GM19397 (cell line): ENCODE data around the gene JOSD2.

Experiments used
- ATAC-seq: cut with Tn5 transposase; IDR thresholded peaks from one replicate; pipeline ENCODE4 v1.9.1; 2021; ENCODE audit warnings: mild to moderate bottlenecking, moderate library complexity; ENCODE audit not compliant: unreplicated experiment

JOSD2 gene

GRCh38 chr19:50514346-50515167, 3.6 kb upstream of the JOSD2 start:
- no peak for ATAC-seq

- ATAC-seq = no peak
Observed at GRCh38 chr19:50513746-50514345, 2.9 kb upstream of the JOSD2 start, which contains the start of gene ASPDH. Gene ASPDH (minus strand): TSS chr19:50513913. CDS start chr19:50513823, 90 bp downstream.

- no peak for ATAC-seq
Observed at GRCh38 chr19:50512999-50513745, 2.2 kb upstream of the JOSD2 start.

- no peak for ATAC-seq
Observed at GRCh38 chr19:50512112-50512998, 1.4 kb upstream of the JOSD2 start.

- no peak for ATAC-seq
Observed at GRCh38 chr19:50510700-50511068, 307 bp downstream of the JOSD2 start.

GRCh38 chr19:50510121-50510670, 795 bp downstream of the JOSD2 start:
- ATAC-seq = no peak

- ATAC-seq = no peak
Observed at GRCh38 chr19:50509366-50509765, 1.6 kb downstream of the JOSD2 start.

- ATAC-seq = no peak
Observed at GRCh38 chr19:50508843-50509190, 2.2 kb downstream of the JOSD2 start.

GRCh38 chr19:50507376-50507775, 3.6 kb downstream of the JOSD2 start:
- no peak for ATAC-seq

GRCh38 chr19:50506700-50507099, 4.3 kb downstream of the JOSD2 start:
- no peak for ATAC-seq

GRCh38 chr19:50505856-50506611, 5.0 kb downstream of the JOSD2 start:
- ATAC-seq = no peak

GRCh38 chr19:50501568-50502475, 9.2 kb downstream of the JOSD2 start:
- ATAC-seq = no peak

- no peak for ATAC-seq
Observed at GRCh38 chr19:50501186-50501567, 9.8 kb downstream of the JOSD2 start.

- no peak for ATAC-seq
Observed at GRCh38 chr19:50500753-50501151, 10.2 kb downstream of the JOSD2 start.

GRCh38 chr19:50500060-50500752, 10.8 kb downstream of the JOSD2 start:
- ATAC-seq = no peak

GRCh38 chr19:50498219-50499056, 12.6 kb downstream of the JOSD2 start:
- no peak for ATAC-seq

GRCh38 chr19:50497022-50497405, 14.0 kb downstream of the JOSD2 start:
- no peak for ATAC-seq
